Muscle of arm (tissue), 12 donors: ENCODE measurements around the gene MPZL3. TPM values are rescaled to one million over a fixed set of nuclear protein-coding genes. Genes with fewer than 3 reads are reported as not detected.
"Not testable (repeated sequence)": the region's sequence is repeated elsewhere in the genome, so short reads cannot be mapped to it uniquely, and the experiment has no call there.

Experiments used
- DNase-seq: peaks from one replicate; pipeline ENCODE4 v3.0.0-alpha.2; 2013
- polyA plus RNA-seq, 12 donors: library from polyadenylated mRNA; unstranded; fragments of 120-200 nt; gene quantifications; one replicate each; pipeline ENCODE4 v1.2.1, GENCODE V29; 2013; ENCODE audit not compliant: insufficient read length in 12 of 12

The MPZL3 gene
- polyA plus RNA-seq, 12 donors: 0.49 to 5.2 (median 0.89) TPM; not detected in 1

DNA sequence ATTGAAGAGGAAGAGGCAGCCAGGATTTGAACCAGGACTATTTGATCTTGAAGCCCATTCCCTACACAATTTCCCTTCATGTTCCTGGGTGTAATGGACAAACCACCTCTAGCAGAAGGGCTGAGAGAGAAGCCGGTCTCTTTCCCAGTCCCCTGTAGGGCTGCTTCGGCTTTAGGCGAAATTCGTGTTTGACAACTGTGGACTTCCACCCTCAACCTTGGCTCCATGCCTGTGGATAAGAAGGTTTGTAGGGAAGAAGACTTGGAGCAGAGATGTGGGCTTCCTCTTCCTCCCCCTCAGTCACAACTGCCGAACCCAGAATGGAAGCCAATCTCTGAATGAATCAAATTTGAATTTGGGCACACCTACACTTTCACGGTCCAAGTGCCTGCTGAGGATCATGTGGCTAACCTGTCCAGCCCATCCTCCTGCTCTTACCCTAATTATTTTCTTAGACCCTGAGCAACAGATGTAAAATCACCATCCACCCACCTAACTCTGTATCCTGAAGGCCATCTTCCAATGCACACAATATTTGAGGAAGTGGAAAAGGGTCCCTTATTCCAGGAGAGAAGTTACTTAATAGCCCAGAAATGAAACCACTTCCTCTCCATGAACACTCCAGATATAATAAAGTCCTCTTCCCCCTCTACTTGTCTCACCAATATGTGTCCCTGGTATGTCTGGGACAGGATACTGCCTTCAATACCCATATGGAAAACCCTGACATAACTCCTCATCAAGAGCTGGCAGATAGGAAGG, 65.6 kb downstream of the MPZL3 start:
- no peak for DNase-seq

DNA sequence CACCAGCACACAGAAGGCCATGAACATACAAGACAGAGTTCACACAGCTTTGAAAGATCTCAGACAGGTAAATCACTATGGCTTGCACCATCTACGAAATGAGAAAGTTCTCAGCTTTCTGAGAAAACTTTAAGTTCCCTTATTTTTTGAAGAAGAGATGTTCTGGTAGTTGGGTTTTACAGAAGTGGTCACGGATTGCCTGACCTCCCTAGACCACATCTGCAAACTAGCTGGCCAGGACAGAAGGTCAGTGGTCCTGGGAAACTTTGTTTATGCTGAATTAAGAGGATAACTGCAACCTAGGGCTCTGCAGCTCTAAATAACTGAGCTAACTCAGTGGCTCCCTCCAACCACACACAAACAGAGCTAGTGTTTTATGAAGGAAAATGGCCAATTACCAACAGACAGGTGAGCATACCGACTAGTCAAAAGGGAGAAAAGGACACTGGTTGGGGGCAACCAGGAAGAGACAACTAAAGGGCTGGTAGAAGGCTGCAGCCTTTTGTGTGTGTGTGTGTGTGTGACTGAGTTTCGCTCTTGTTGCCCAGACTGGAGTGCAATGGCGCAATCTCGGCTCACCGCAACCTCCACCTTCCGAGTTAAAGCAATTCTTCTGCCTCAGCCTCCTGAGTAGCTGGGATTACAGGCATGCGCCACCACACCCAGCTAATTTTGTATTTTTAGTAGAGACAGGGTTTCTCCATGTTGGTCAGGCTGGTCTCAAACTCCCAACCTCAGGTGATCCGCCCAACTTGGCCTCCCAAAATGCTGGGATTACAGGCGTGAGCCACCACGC, 67.2 kb downstream of the MPZL3 start:
- no peak for DNase-seq

DNA sequence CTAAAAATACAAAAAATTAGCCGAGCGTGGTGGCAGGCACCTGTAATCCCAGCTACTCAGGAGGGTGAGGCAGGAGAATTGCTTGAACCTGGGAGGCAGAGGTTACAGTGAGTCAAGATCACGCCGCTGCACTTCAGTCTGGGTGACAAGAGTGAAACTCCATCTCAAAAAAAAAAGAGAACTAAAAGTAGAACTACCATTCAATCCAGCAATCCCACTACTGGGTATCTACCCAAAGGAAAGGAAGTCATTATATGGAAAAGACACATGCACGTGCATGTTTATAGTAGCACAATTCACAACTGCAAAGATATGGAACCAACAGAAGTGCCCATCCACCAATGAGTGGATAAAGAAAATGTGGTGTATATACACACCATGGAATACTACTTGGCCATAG, 68.5 kb downstream of the MPZL3 start:
- not testable (repeated sequence) for DNase-seq

DNA sequence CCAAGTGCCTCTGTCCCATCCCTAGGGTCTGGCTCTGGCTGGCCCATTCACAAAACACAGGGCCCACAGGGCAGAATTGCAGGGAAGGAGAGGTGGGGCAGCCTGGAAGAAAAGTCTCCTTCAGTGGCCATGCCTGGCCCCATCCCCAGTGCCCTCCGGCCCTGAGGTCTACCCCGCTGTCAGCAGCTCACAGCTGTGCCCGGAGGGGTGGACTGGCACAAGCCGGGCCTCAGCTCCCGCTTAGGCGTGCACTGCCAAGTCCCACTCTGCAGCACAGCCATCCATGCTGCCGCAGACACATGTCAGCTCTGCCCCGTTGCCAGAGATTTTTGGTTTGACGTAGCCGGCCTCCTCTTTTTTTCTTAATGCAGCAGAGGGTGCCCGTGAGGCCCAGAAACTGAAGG, 71.9 kb downstream of the MPZL3 start:
- peak; percentile 84 for DNase-seq

DNA sequence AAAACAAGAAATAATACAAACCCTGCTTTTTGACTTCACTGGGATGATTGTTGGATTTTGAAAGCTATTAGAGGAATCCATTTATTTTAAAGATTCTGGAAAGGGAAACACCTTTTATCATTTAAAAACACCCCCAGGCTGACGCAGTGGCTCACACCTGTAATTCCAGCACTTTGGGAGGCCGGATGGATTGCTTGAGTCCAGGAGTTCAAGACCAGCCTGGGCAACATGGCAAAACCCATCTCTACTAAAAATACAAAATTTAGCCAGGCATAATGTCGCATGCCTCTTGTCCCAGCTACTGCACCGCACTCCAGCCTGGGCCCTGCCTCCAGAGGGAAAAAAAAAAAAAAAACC, 75.4 kb downstream of the MPZL3 start:
- no peak for DNase-seq

Other genes with a start within 250 kb of the MPZL3 start
- 10 to 100 TPM in 1 of 12 donors, 1 to 10 TPM in 1, under 1 TPM in 9, not detected in 1; 0.05 to 20.5 (median 0.41) TPM for gene TMPRSS4, start 175.3 kb downstream of the MPZL3 start, polyA plus RNA-seq
- under 1 TPM in 8 of 12 donors, not detected in 4; 0.11 to 0.36 (median 0.15) TPM for gene SMIM35, start 165.4 kb downstream of the MPZL3 start, polyA plus RNA-seq
- gene SCN4B, start 99.5 kb downstream of the MPZL3 start, polyA plus RNA-seq: 1 to 10 TPM in 11 of 12 donors, not detected in 1; 2.5 to 6.0 (median 4.3) TPM
- 10 to 100 TPM in 1 of 12 donors, 1 to 10 TPM in 11; 2.5 to 71.5 (median 4.9) TPM for gene SCN2B, start 75.7 kb downstream of the MPZL3 start, polyA plus RNA-seq
- 10 to 100 TPM in 1 of 12 donors, 1 to 10 TPM in 10, not detected in 1; 1.7 to 15.5 (median 3.0) TPM for gene JAML, start 27.4 kb downstream of the MPZL3 start, polyA plus RNA-seq
- gene MPZL2, start 11.9 kb upstream of the MPZL3 start, polyA plus RNA-seq: 10 to 100 TPM in 3 of 12 donors, 1 to 10 TPM in 5, under 1 TPM in 3, not detected in 1; 0.47 to 37.8 (median 1.6) TPM
- gene CD3E, start 52.4 kb upstream of the MPZL3 start, polyA plus RNA-seq: 1 to 10 TPM in 3 of 12 donors, under 1 TPM in 7, not detected in 2; 0.32 to 9.9 (median 0.56) TPM
- 1 to 10 TPM in 2 of 12 donors, under 1 TPM in 3, not detected in 7; 0.41 to 4.4 (median 0.82) TPM for gene CD3D, start 90.3 kb upstream of the MPZL3 start, polyA plus RNA-seq
- 1 to 10 TPM in 1 of 12 donors, under 1 TPM in 6, not detected in 5; 0.07 to 2.3 (median 0.26) TPM for gene CD3G, start 92.0 kb upstream of the MPZL3 start, polyA plus RNA-seq
- gene UBE4A, start 107.2 kb upstream of the MPZL3 start, polyA plus RNA-seq: 100 to 1,000 TPM in 1 of 12 donors, 10 to 100 TPM in 11; 20.3 to 160 (median 25.9) TPM
- 100 to 1,000 TPM in 11 of 12 donors, not detected in 1; 296 to 410 (median 345) TPM for gene ATP5MG, start 149.2 kb upstream of the MPZL3 start, polyA plus RNA-seq
- 10 to 100 TPM in 11 of 12 donors, not detected in 1; 25.3 to 45.7 (median 29.7) TPM for gene KMT2A, start 184.1 kb upstream of the MPZL3 start, polyA plus RNA-seq